HG03457 (cell line): ENCODE measurements around the gene TIAM2.

Experiments
- ATAC-seq: cut with Tn5 transposase; IDR thresholded peaks from one replicate; pipeline ENCODE4 v1.9.1; 2021; ENCODE audit warnings: moderate number of reproducible peaks; ENCODE audit not compliant: unreplicated experiment

Gene TIAM2

DNA sequence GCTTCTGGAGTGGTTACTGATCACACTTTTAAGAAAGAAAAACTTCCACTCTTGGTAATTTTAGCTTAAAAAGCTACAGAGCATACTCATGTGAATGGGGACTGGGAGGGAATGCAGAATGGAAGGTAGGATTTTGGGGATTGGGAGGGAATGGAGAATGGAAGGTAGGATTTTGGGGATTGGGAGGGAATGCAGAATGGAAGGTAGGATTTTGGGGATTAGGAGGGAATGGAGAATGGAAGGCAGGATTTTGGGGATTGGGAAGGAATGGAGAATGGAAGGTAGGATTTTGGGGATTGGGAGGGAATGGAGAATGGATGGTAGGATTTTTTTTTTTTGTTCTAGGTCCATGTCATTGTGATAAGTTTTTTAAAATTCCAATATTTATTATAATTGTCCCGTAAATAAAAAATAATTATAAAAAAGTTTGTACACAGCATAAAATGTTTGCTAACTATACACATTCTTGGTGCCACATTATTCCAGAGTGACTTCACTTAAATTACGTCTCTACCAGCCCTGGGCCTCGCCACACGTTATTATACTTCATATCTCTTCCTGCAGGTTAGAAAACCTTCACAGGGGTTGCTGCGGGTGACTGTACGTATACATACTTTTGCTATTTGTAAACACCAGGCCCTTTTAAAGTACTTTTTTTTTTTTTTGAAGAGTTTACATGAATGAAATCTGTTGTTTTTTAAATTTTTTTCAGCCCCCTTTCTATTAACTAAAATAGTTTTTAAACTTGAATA lies 127.3 kb downstream of the TIAM2 start:
- no peak for ATAC-seq

DNA sequence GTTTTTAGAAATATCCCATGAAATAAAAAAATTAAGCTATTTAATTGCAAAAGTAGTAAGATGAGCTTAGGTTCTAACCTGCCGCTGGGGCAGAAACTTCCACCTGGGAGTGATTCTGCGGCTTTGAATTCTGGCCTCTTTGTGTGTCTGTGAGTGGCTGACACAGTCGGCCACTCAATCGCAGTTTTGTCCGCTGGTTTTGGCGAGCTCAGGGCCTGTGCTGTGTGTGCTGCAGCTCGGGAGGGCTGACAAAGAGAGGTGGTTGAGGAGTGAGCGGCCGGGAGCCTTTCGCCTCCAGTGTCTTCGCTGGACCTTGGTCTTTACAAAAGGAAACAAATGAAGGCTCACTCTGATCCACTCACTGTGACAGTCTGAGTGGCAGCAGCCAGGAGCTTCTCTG lies 128.4 kb downstream of the TIAM2 start:
- no peak for ATAC-seq

DNA sequence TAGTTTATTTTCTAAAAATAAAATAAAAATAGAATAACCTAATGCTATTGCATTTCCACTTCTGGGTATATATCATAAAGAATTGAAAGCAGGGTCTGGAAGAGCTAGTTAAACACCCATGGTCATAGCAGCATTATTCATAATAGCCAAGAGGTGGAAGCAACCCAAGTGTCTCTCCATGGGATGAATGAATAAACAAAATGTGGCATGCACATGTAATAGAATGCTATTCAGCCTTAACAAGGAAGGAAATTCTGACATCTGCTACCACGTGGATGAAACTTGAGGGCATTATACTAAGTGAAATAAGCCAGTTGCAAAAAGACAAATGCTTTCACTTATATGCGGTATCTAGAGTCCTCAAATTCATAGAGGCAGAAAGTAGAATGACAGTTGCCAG lies 130.8 kb downstream of the TIAM2 start:
- no peak for ATAC-seq

DNA sequence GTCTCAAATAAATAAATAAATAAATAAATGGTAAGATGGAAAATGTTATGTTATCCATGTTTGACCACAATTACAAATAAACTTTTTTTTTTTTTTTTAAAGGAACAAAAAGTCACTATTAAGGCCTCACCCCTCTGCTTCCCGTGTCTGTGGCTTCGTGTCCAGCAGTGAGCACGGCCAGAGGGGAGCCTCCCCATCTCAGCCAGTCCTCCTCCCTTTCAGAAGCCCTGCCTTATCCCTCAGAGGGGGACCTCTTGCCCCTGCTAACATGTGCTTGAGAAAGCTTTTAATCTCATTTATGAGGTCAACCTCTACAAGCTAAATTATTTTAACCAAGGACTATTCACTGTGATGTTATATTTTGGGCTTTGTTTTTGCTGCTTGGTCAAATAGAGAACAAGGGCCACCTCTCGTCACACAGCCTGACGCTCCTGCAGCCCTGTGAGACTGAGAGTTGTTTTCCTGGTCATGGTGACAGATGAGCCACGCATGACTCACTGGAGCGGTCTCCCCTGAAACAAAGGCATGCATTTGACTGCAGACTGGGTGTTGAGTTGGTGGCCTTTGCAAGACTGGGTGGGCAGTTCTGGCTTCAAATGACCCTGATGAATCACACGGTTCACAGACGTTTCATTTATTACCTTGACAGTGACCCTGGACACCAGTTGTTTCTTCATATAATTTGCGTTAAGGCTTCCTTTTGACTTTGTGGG lies 131.8 kb downstream of the TIAM2 start:
- no peak for ATAC-seq

DNA sequence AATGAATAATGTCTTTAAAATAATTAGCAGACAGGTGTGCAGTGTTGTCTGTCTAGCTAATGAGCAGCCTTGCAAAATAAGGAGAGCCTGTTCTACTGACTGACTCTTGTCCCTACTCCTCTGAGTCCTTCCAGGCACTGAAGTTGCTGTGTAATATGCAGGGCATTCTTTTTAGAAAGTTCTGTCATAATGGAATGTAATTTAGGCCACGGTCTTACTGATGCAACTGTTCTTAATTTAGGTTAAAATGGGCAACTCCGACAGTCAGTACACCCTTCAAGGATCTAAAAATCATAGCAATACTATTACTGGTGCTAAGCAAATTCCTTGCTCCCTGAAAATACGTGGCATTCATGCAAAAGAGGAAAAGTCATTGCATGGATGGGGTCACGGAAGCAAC lies 133.9 kb downstream of the TIAM2 start:
- ATAC-seq: no peak

DNA sequence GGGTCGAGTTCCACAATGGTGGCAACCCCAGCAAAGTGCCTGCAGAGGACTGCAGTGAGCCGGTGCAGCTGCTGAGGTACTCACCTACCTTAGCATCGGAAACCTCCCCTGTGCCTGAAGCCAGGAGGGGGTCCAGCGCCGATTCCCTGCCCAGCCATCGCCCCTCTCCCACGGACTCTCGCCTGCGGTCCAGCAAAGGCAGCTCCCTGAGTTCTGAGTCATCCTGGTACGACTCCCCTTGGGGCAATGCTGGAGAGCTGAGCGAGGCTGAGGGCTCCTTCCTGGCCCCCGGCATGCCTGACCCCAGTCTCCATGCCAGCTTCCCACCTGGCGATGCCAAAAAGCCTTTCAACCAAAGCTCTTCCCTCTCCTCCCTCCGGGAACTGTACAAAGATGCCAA lies 134.6 kb downstream of the TIAM2 start:
- no peak for ATAC-seq

DNA sequence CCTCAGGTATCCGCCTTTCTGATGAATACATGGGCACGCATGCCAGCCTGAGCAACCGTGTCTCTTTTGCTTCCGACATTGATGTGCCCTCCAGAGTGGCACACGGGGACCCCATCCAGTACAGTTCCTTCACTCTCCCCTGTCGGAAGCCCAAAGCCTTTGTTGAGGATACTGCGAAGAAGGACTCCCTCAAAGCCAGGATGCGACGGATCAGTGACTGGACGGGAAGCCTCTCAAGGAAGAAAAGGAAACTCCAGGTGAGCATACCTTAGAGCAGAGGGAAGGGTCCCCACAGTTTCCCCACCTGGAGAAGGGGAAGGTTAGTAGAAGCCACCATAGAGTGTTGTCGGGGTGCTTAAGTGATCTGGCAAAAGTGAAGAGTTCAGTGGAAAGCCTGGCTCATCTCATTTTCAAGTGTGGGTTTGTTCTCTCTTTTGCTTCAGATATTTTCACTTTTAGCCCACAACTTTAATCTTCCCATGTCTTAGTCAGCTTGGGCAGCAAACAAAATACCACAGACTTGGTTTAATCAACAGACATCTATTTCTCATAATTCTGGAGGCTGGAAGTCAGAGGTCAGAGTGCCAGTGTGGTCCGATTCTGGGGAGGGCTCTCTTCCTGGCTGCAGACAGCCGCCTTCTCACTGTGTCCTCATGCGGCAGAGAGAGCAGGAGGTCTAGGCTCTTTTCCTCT lies 135.2 kb downstream of the TIAM2 start:
- ATAC-seq: no peak

DNA sequence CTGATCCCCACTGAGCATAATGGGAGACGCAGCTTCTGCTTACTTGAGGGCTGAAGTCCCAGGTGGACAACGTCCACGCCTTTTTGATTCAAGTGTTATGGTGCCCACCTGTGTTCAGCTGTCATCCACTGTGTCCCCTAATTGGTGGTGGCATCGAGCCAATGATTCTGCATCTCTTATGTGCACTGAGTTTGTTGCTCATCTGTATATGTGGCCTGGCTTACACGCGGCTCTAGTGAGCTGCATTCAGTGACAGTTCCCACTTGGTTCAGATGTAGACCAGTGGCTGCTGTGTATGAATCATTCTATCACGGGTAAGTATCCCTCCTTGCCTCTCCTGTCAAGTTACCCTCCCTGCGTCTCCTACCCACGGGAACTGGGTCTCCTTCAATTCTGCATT lies 137.5 kb downstream of the TIAM2 start:
- no peak for ATAC-seq

DNA sequence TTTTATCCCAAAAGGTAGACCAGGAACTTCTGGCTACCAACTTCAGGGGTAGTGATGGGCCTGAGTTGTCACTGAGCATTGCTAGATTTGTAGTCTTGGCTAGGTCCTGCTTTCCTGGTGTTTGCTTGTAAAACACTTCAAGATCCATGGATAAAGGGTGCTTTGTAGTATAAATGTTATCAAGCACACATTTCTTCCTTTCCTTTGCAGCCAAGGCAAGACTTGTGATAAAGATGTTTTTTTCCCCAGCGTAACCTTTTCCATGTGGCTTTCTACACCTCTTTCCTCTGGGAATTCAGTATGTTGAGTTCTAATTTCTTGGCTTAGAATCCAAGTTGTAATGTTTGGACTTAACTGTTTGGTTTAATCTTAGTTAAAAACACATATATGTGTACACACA lies 145.9 kb downstream of the TIAM2 start:
- ATAC-seq: no peak

DNA sequence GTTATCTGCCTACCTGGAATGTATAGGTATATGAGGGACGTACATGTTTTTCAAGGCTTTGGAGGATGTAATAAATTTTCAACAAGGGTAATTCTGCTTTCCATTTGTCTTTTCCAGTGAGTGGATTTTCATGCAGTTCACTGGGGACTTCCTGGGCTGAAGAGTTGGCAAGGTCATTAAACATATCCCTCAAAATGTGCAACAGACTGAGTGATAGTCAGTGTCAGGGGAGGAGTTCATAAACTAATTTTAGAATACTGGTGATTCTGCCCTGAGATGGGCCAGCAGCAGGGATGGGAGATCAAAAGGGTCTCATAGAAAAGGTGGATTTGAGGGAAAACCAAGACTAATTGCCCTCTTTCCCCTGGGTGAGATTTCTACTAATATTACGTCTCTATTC lies 146.4 kb downstream of the TIAM2 start:
- no peak for ATAC-seq

DNA sequence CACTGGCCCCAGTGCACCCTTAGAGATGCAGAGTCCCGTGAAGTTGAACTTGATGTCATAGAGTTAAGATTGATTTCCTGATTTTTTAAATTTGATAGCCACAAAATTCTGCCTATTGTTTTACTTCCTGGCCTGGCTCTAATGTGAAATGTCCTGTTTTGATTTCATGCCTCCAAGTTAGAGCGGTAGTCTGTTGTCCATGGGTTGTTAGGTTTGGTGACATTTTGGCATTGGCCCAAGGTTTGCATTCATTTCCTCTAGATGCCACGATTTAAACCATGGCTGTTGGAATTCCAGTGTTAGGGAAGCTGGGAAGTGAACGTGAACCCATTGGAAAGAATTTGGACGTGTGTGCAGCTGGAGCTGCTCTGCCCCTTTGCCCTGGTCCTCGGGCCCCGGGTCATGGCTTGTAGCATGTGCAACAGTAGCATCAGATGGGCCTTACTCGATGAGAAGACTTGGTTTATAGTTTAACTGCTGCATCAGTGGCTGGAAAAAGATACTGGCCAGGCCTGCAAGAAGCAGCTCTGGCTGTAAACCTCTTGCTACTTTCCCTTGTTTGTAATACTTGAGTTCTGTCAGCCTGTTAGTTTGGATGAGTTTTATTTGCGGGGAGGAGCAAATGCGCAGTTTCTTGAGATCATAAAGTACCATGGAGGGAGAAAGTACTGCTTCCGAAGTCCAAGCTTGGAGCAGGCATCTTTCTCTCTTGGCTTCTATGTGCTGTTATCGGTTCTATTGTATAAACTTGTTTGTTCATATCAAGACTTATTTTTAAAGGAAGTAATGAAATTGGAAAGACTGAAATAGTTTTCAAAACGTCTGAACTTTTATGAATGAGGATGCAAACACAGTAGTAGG lies 147.3 kb downstream of the TIAM2 start:
- ATAC-seq: no peak

DNA sequence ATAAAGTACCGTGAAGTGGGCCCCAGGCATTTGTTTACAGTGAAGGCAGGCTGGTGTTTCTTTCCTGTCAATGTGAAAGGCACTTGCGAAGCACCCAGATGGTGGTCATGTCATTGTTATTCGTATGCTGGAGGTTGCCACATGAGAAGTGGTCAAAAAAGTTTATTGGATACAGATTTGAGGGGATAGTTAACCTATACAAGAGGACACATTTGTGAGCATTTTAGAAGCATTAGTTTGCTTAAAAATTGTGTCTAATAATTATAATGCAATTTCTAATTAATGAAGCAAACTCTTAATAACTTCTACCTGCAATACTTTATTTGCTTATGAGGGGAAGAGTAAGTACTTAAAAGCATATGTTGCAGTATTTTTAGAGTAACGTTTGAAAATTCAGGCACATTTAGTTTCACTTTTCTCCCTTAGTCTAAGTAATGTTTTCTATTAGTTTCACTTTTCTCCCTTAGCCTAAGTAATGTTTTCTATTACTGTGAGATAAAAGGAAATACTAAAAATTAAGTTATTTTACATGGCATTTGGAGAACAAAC lies 148.0 kb downstream of the TIAM2 start:
- ATAC-seq: no peak

DNA sequence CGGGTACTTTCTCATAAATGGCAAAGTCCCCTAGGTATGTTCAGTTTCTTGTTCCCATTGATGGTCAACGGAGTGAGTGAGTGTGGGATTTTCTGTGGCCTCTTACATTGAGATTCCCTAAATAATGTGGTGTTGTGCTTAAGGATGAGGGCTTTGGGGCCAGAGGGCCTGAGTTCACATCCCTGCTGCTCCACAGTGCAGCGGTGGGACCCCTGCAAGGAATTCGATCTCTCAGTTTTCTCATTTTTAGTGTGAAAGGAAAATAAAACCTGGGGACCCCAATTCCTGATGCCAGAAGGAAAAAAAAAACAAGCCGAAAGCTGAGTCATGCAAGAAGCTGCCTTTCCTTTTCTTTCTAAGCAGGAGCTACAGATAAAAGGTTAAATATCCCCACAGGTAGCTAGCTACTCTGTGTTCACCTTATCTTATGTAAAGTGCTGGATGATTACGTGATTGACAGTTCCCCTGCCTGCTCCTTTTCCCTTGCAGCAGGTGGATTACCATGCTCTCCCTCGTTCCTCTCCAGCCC lies 148.5 kb downstream of the TIAM2 start:
- ATAC-seq: no peak

DNA sequence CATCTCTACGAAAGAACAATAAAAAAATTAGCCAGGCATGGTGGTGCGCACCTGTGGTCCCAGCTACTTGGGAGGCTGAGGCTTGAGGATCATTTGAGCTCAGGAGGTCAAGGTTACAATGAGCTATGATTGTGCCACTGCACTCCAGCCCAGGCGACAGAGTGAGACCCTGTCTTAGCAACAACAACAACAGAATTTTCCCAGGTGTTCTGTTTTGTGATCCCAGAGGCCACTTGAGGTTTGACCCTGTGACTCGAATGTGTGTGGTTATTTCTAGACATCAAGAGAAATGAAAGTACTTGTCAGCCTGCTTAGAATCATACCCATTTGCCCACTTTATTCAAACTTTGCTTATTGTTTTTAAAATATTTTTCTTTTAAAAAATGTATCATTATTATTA lies 151.1 kb downstream of the TIAM2 start:
- no peak for ATAC-seq

DNA sequence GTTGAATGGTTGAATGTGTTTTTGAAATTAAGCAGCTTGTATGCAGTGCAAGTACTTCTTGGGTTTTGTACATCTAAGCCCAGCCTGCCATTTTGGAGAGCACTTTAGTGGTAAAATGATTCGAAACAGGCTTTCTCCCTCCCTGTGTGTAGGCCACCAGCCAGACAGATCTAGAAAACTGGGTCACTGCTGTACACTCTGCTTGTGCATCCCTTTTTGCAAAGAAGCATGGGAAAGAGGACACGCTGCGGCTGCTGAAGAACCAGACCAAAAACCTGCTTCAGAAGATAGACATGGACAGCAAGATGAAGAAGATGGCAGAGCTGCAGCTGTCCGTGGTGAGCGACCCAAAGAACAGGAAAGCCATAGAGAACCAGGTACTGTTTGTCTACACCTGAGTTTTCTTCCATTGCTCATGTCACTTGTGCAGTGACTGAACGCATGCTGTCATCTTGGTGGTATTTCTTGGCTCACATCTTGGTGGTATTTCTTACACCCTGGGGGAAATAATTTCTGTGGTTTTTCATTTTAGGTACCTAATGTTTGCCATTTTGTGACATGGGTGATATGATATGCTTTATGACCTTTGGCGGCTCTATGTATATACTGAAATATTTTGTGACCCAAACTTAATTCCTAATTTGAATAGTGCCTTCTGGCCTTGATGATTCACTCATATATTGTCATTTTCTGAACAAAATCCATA lies 153.0 kb downstream of the TIAM2 start:
- ATAC-seq: no peak

DNA sequence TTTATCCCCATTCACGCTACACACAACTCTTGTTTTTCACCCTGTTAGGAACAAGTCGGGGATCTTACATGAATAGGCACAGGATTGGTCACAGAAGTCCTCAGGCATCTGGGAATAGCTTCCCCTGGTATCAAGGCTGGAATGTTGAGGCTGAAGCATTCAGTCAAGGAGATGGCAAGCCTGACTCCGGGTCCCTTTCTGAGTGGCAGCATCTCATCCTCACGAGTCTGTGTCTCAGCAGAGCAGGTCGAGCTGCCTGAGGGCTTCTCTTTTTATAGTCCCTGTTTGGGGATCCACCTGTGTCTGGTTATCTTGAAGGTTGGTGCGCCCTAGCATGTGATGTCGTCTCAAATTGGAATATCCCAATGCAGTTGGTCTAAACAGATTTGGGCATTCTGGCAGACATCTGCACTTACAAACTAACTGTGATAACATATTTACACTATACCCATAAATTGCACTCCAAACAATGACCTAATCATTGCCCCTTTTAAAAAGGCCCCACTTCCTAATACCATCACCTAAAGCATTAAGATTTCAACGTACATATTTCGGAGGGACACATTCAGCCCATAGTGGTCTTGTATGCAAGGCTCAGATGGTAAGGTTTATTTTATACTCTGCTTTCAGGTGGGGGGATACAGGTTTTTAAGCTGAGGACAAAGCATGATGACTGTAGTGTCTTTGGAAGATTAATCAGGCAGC lies 156.0 kb downstream of the TIAM2 start:
- ATAC-seq: no peak

DNA sequence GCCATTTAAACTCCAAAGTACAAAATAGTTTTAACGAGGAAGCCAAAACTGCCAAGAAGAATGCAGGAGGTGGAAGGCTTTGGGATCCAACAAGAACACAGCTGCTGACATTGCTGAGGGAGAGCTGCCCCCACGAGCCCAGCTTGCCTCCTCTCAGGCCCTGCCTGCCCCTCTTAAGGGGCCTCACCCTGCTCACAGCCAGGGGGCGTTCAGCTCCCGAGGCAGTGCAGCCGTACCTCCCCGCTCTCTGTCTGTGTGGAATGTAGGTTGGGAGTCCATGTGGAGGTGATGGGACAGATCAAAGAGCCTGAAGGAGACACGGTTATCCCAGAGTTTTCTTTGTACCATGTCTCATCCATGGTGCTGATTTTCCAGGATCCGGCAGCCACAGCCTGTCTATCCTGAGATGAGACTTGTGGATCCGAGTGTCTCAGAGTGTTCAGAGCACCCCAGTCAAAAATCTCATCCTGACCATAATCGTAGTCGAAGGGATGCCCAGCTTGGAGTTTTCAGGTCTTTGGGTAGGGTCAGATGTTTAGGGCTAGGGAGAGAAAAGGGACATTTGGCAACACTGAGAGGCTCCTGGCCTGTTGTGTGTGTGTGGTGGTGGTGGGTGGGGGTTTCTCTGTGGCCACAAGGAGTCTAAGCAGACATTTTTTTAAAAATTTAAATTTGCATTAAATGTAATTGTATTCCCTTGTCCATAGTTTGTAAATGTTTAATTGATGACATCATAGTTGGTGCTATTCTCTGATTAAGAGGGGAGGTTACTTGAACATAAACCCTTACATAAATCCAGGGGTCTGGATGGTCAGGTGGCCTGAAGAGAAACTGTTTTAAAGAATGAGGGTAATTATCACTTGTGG lies 157.3 kb downstream of the TIAM2 start:
- ATAC-seq: no peak

DNA sequence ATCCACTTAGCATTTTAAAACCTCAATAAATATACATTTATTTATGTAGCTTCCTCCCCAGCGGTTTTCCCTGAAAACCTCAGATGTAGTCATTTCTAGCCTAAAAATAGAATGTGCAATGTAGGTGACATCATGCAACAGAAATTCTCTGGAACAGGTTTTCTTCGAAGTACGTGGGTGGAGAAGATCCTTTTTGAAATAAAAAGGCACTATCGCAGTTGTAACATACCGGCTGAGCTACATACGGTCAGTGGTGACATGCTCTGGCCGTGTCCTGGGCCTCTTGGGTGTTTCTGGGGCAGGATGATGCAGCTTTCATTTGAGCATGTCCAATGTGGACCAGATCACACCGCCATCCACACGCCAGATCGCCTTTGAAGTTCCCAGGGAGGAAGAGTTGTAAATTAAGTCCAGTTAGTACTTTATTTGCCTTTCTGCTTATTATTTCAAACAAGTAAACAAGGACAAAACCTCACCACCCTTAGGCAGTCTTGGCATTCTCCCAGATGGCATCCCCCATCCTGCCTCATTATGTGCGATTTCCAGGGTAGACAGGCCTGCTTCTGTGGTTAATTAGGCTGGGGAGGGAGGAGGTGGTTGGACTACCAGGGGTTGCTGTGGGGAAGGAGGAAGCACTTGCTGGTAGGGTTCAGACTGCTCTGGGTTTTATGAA lies 159.2 kb downstream of the TIAM2 start:
- no peak for ATAC-seq
